GM12892 (cell line): Measurements from ENCODE around the gene RFX6.

ENCODE experiments used
- POLR2AphosphoS5 ChIP-seq: IDR thresholded peaks from 2 replicates; pipeline ENCODE4 v1.6.1; 2011; ENCODE audit warnings: low read depth, low read length, control low read depth
- TAF1 ChIP-seq: IDR thresholded peaks from 2 replicates; pipeline ENCODE4 v1.6.1; 2011; ENCODE audit warnings: low read depth, mild to moderate bottlenecking, control low read depth, low read length, borderline replicate concordance

GRCh38 chr6:116931456-116931855 lies 54.4 kb downstream of the RFX6 start:
- no peak for TF ChIP-seq POLR2AphosphoS5
- no peak for TF ChIP-seq TAF1
